Heart left ventricle (tissue), 16 donors: ENCODE results near the gene PFKFB3. TPM values are rescaled to one million over a fixed set of nuclear protein-coding genes. Genes with fewer than 3 reads are reported as not detected.
A peak's percentile ranks its signal among the peaks of the same experiment; 100 is the strongest.

Source experiments
- ATAC-seq, 4 donors: fragments of 200-7000 bp; cut with Tn5 transposase; one replicate each; pipeline ENCODE4 v1.9.1; 2020 to 2022; ENCODE audit warnings: moderate library complexity in 4 of 4, mild to moderate bottlenecking in 3 of 4, moderate number of reproducible peaks in 1 of 4
- DNase-seq, 5 donors: peaks; one replicate each; pipeline ENCODE4 v3.0.0-alpha.2; 2020
- H3K27ac ChIP-seq, 12 donors: fragments of 200-600 bp; sonication (generic) in 4 of 12; one replicate each; pipeline versions ENCODE4 v1.5.0 to v1.8.0; 2016 to 2022; ENCODE audit warnings: mild to moderate bottlenecking in 2 of 12
- H3K27me3 ChIP-seq, 9 donors: fragments of 200-600 bp; sonication (generic) in 2 of 9; one replicate each; pipeline versions ENCODE4 v1.5.1 to v1.8.0; 2016 to 2022; ENCODE audit warnings: mild to moderate bottlenecking in 3 of 9
- H3K36me3 ChIP-seq, 9 donors: fragments of 200-600 bp; sonication (generic) in 2 of 9; one replicate each; pipeline versions ENCODE4 v1.5.0 to v1.8.0; 2018 to 2022; ENCODE audit warnings: mild to moderate bottlenecking in 2 of 9
- H3K4me1 ChIP-seq, 12 donors: fragments of 200-600 bp; sonication (generic) in 4 of 12; one replicate each; pipeline versions ENCODE4 v1.5.0 to v1.8.0; 2016 to 2022; ENCODE audit warnings: mild to moderate bottlenecking in 3 of 12
- H3K4me3 ChIP-seq, 12 donors: fragments of 200-600 bp; sonication (generic) in 4 of 12; one replicate each; pipeline versions ENCODE4 v1.5.0 to v1.8.0; 2017 to 2022; ENCODE audit warnings: mild to moderate bottlenecking in 9 of 12, moderate library complexity in 4 of 12
- H3K9me3 ChIP-seq, 12 donors: fragments of 200-600 bp; sonication (generic) in 4 of 12; one replicate each; pipeline versions ENCODE4 v1.5.0 to v1.8.0; 2016 to 2022; ENCODE audit warnings: mild to moderate bottlenecking in 1 of 12
- CTCF ChIP-seq, 12 donors: fragments of 200-600 bp; sonication (generic) in 4 of 12; IDR thresholded peaks; one replicate each; pipeline versions ENCODE4 v1.5.0 to v1.8.0; 2018 to 2022; ENCODE audit warnings: antibody characterized with exemption in 12 of 12, mild to moderate bottlenecking in 5 of 12
- POLR2A ChIP-seq, 2 donors: fragments of 450-650 bp; IDR thresholded peaks; one replicate each; pipeline ENCODE4 v1.6.1; 2017; ENCODE audit warnings: antibody characterized with exemption in 2 of 2, mild to moderate bottlenecking in 2 of 2, moderate library complexity in 2 of 2
- WGBS, 4 donors: extraction: QIAGEN DNeasy Blood & Tissue Kit in 2 of 4; methylation state at CpG; one replicate each; pipeline versions ENCODE4 v1.1.5 to v1.1.7; 2013 to 2018; 5-methylcytosine and 5-hydroxymethylcytosine counted together
- intact Hi-C, 10 donors: fragments of 100-400 bp; cut with DNase I; formaldehyde crosslinking; loops; one replicate each; pipeline versions ENCODE4 v1.11.1 to v1.14.2; 2022
- polyA plus RNA-seq, 2 donors: library from polyadenylated mRNA; stranded (reverse); fragments of 200-250 nt; gene quantifications; one replicate each; pipeline ENCODE4 v1.2.3, GENCODE V29; 2013
- total RNA-seq, 9 donors: library from RNA; depleted of rRNA in 2 of 9; stranded (reverse); fragments of >200 nt in 2 of 9; fragmentation: NEBNext Ultra II Directional in 3 of 9; extraction: Animal tissue kit (Norgen Biotek cat#: 25700) in 3 of 9; gene quantifications; one replicate each; pipeline versions ENCODE4 v1.1.0 to v1.2.4, GENCODE V29; 2016 to 2023
- donor health status: ischemic (EF 13 %, LVEDD 7.1; RV severe dilation, severe dysfunction).
- donor health status: healthy with polysubstance abuse.
- donor health status: DM: no; HTN: yes; CAD: no.
- donor health status: DM: no; HTN: no; CAD: no.
- donor health status: ischemic (EF 25% LVEDD 6.9; RV normal size, moderate dysfunction).
- donor health status: ischemic (EF 25% LVEDD 5.7; RV mildly dilated, moderate dysfunction).
- donor health status: healthy.
- donor health status: DM: yes; HTN: yes; CAD: no.
- donor health status: ischemic (EF 35%, LVEDD 5.7; RV mildly dilated, moderate dysfunction).
- donor health status: nonischemic (EF 11% LVEDD 7.7; RV severe dilation, severe dysfunction).
- donor health status: DM: yes; HTN: yes; CAD: no.
- donor health status: PGD.
- donor health status: ischemic (EF 29% LVEDD 5.4; RV normal size, mild dysfunction).
- donor health status: nonischemic (EF 23%, LVEDD 6.1; RV moderate dilation, normal function).

Gene PFKFB3
- total and polyA plus RNA-seq, 11 donors = 6.2 to 53.1 (median 13.4) TPM

- no peak for ATAC-seq
- intact Hi-C loops = no loop called here
Observed at GRCh38 chr10:6299234-6299633, 96.5 kb downstream of the PFKFB3 start.

GRCh38 chr10:6299743-6300105 is 97.0 kb downstream of the PFKFB3 start:
- intact Hi-C loops = loop anchor here in 1 of 10 donors (10.0 kb wide), 1 partner anchor 65 kb away; no protein-coding TSS in a partner anchor
- Histone ChIP-seq H3K27me3 (no peaks in the 10 kb centered on the region), H3K4me1 (peaks cover 0 to 36% (median 0%) of the 10 kb centered on the region in 12 donors), H3K27ac (peak overlapping the region in 1 of 12 donors; percentile 86), H3K36me3 (no peaks in the 10 kb centered on the region), H3K4me3 (no peak overlapping the region), H3K9me3 (no peaks in the 10 kb centered on the region)
- ATAC-seq (no peak), DNase-seq (no peak)
- WGBS, 4 donors = 92 to 95% (median 94%) methylated on average over 2 of the region's 2 CpGs
- no peak for TF ChIP-seq CTCF (IDR thresholded peaks at IDR 0.05)
- no peak for TF ChIP-seq POLR2A (IDR thresholded peaks at IDR 0.05)

More at GRCh38 chr10:6299234-6299633, 96.5 kb downstream of the PFKFB3 start:
- Histone ChIP-seq H3K4me1 (peaks cover 0 to 36% (median 0%) of the 10 kb centered on the region in 12 donors), H3K4me3 (no peak overlapping the region), H3K27ac (no peak overlapping the region), H3K36me3 (no peaks in the 10 kb centered on the region), H3K27me3 (no peaks in the 10 kb centered on the region), H3K9me3 (no peaks in the 10 kb centered on the region)
- no peak for TF ChIP-seq CTCF (IDR thresholded peaks at IDR 0.05)
- TF ChIP-seq POLR2A (IDR thresholded peaks at IDR 0.05) = no peak
- 86 to 91% (median 89%) methylated on average over 11 of the region's 11 CpGs for WGBS, 4 donors
- DNase-seq = no peak

DNA sequence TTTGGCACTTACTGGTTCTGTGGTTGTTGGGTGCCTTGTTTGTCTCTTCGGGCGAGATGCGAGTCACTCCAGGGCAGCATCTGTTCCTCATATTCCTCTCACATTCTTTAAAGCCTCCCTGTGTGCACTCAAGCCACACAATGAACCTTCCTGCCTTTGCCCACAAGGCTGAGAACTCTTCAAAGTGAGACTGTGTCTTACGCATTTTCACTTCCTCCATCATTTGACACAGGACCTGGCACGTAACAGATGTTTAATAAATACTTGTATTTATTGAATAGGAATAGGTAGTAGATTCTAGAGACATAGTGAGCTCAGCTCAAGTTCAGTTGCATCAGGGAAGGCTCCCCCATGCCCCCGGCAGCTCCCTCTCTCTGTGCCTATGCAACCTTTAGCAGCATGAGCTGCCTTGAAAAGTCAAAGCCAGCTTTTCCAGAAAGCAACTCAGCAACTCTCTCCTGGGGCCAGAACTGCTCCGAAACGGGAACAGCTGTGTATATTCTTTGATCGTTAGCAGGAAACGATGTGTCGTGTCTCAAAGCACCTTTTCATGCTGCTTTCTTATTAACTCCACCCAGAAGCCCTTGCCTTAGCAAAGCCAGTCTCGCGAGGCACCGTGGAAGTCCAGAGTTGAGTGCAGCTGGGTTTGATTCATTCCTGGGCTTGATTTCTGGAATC is 97.5 kb downstream of the PFKFB3 start:
- Histone ChIP-seq H3K27ac (peak overlapping the region in 2 of 12 donors; percentile 27 to 86), H3K9me3 (no peaks in the 10 kb centered on the region), H3K4me3 (peak overlapping the region in 1 of 12 donors; percentile 5), H3K36me3 (no peaks in the 10 kb centered on the region), H3K27me3 (no peaks in the 10 kb centered on the region), H3K4me1 (peaks cover 0 to 36% (median 0%) of the 10 kb centered on the region in 12 donors)
- peak in 3 of 4 donors; percentile 50 to 77 (median 72) for ATAC-seq
- WGBS, 4 donors = 59 to 64% (median 62%) methylated on average over 14 of the region's 14 CpGs
- intact Hi-C loops = loop anchor here in 1 of 10 donors (10.0 kb wide), 1 partner anchor 65 kb away; no protein-coding TSS in a partner anchor
- peak in 1 of 5 donors; percentile 41 for DNase-seq
- no peak for TF ChIP-seq POLR2A (IDR thresholded peaks at IDR 0.05)
- no peak for TF ChIP-seq CTCF (IDR thresholded peaks at IDR 0.05)

GRCh38 chr10:6300784-6301460 is 98.2 kb downstream of the PFKFB3 start:
- 83 to 94% (median 89%) methylated on average over 5 of the region's 5 CpGs for WGBS, 4 donors
- DNase-seq = no peak
- Histone ChIP-seq H3K36me3 (no peaks in the 10 kb centered on the region), H3K27ac (peak overlapping the region in 2 of 12 donors; percentile 27 to 86), H3K9me3 (no peaks in the 10 kb centered on the region), H3K4me3 (peak overlapping the region in 1 of 12 donors; percentile 5), H3K4me1 (peaks cover 0 to 36% (median 0%) of the 10 kb centered on the region in 12 donors), H3K27me3 (no peaks in the 10 kb centered on the region)
- TF ChIP-seq CTCF (IDR thresholded peaks at IDR 0.05) (no peak), POLR2A (IDR thresholded peaks at IDR 0.05) (no peak)
- no peak for ATAC-seq
- intact Hi-C loops = loop anchor here in 1 of 10 donors (10.0 kb wide), 1 partner anchor 64 kb away; no protein-coding TSS in a partner anchor
